Activated CD8-positive, alpha-beta memory T cell treated with anti-CD3 and anti-CD28 coated beads, Interleukin-2, amount 50 U/mL, for 4 hours (primary cell): ENCODE measurements around the gene GLCE.
"Not testable (repeated sequence)": the region's sequence is repeated elsewhere in the genome, so short reads cannot be mapped to it uniquely, and the experiment has no call there.

Experiments used
- DNase-seq: peaks from one replicate; pipeline ENCODE4 v3.0.0-alpha.2; 2020

GLCE gene

GRCh38 chr15:69138963-69139362 lies 21.5 kb upstream of the GLCE start:
- DNase-seq: no peak

DNA sequence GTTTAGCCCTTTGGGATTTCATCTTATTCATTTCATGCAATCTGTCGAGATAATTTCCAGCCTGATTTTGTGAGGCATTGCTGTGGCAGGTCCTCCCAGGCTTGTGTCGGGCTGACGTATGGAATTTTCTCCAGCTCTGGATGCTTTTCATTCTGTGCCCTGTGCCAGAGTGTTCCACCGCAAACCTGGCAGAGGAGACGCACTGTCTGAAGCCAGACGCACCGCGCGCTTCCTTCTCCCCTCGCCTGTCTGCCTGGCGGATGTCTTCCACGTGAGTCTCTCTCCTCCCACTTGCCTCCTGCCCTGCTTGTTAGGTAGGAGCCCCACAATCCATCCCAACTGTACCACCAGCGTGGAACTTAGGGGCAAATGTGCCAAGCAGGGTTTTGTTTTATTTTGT lies 20.1 kb upstream of the GLCE start:
- DNase-seq: no peak

- DNase-seq: no peak
These were observed 19.1 kb upstream of the GLCE start for GRCh38 chr15:69141286-69141701.

- no peak for DNase-seq
These were observed 18.6 kb upstream of the GLCE start for GRCh38 chr15:69141833-69142232.

GRCh38 chr15:69143756-69144436 lies 16.5 kb upstream of the GLCE start:
- DNase-seq: no peak

DNA sequence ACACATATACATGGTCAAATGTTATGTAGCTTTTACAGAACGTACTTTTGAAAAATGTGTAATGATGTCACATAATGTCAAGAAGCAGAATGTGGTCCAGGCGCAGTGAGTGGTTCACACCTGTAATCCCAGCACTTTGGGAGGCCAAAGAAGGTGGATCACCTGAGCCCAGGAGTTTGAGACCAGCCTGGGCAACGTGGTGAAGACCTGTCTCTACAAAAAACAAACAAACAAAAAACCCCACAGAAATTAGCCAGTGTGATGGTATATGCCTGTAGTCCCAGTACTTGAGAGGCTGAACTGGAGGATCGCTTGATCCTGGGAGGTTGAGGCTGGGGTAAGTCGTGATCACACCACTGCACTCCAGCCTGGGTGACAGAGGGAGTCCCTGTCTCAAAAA lies 15.9 kb upstream of the GLCE start:
- no peak for DNase-seq

- no peak for DNase-seq
These were observed 15.2 kb upstream of the GLCE start for GRCh38 chr15:69145149-69145693.

- DNase-seq: no peak
These were observed 14.5 kb upstream of the GLCE start for GRCh38 chr15:69145694-69146492.

DNA sequence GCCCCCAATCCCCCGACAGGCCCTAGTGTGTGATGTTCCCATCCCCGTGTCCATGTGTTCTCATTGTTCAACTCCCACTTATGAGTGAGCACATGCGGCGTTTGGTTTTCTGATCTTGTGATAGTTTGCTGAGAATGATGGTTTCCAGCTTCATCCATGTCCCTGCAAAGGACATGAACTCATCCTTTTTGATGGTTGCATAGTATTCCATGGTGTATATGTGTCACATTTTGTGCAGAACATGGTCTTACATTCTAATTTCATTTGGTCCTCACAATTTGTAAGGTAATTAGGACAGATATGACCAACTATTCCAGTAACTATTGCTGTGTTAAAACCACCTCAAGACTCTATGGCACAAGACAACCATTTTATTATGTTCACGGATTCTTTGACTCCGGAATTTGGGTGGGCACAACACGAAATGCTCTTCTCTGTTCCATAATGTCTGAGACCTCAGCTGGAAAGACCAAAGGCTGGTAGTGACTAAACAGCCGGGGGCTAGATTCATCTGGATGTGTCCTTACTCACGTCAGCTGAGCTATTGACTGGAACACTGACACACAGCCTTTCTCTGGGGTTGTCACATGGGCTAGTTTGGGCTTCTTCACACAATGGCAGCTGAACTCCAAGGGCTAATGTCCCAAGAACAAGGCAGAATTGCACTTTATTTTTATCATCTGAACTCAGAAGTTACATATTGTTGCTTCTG lies 13.6 kb upstream of the GLCE start:
- DNase-seq: no peak

DNA sequence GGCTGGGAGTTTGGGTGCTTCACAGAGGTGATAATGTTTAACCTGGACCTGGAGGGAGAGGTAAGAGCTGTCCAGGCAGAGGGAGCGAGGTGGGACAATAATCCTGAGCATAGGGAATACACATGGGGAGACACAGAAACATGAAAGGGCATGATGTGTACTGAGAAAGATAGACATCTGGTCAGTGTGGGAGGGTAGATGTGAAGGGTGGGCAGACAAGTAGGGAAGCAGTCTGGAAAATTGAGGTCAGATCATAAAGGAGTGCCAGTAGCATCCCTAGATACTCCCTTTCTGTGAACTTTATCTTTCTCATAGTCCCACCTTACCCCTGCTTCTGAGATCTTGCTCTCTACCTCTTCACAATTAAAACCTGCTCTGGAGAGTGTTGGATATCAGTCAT lies 12.0 kb upstream of the GLCE start:
- DNase-seq: no peak

DNA sequence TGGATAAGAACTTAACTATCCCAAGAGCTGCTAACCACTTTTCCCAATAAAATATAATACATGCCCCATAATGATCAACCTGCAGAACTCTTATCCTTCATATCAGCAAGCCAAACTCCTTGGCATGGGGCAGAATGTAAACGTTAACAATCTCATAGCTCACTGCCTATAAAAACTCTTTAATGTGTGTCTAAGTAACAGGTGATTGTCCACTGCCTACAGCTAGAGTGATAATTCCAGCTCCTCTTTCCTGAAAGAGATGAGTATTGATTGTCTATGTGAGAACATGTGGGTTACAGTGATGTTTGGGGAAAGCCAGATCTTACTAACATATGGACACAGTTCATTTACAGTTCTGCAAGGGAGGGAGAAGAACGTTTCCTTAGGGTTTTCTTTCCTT lies 11.3 kb upstream of the GLCE start:
- DNase-seq: no peak

GRCh38 chr15:69149803-69150202 lies 10.6 kb upstream of the GLCE start:
- no peak for DNase-seq

DNA sequence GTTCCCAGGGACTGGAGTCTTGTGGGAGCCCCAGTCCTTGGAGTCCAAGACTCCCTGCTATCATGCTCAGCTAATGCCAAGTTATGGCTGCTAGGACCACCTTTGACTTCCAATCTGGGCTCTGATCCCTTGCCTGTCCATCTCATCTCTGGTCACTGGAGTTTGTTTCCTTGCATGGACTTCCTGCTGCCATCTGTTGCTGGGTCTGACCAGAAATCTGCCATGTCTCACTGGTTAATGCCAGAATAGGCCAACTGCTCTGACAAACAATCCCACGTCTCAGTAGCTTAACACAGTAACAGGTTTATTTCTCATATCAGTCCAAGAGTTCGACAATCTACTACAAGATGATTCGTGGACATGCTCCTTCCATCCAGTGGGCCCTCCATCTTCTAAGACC lies 10.1 kb upstream of the GLCE start:
- DNase-seq: no peak

DNA sequence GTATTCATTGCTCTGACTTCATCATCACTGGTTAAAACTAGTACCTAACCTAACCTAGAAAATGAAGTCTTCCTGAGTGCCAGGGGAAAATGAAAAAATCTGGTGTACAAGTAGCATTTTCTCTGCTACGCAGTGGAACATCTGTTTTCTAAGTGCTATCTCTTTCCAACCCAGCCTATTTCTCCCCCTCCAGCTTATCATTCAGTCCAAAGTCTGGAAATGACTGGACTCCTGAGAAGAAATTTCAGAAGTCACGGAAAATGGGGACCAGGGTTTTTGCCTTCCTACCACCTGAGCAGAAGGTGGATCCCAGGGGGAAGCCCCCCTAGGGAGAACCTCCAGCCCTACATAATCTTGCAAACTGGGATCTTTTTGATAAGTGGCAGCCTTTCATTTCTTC lies 9.6 kb upstream of the GLCE start:
- no peak for DNase-seq

DNA sequence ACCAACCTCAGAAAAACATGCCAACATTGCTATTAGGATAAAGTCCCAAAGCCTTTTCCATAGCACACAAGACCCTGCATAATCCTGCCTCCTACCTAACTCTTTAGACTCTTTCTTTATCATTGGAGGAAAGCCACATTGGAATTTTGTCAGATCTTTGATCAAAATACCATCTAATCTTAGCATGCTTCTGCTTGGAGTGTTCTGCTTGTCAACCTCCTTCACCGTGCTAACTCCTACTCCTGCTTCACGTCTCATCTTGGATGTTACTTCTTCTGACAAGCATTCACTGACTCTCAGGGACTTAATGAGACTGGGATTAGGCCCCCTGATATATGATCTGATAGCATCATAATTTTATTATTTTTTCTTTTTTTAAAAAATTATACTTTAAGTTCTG lies 7.4 kb upstream of the GLCE start:
- DNase-seq: no peak

GRCh38 chr15:69153587-69153986 lies 6.8 kb upstream of the GLCE start:
- not testable (repeated sequence) for DNase-seq

DNA sequence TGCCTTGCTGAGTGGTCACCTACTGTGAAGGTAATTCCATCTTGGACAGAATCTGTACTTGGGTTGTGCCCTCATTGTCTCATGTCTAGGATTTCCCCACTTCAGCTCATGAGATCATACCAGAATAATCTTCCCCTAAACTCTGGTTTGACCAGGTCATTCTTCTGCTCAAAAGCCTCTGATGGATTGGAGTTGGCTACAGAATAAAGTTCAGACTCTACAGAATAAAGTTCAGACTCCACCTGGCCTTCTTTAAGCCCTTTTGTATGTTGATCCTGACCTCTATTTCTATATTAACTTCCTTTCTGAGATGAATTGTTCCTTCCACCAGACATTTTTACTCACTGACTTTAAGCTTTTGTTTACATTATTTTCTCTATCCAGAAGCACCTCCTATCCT lies 6.4 kb upstream of the GLCE start:
- no peak for DNase-seq

DNA sequence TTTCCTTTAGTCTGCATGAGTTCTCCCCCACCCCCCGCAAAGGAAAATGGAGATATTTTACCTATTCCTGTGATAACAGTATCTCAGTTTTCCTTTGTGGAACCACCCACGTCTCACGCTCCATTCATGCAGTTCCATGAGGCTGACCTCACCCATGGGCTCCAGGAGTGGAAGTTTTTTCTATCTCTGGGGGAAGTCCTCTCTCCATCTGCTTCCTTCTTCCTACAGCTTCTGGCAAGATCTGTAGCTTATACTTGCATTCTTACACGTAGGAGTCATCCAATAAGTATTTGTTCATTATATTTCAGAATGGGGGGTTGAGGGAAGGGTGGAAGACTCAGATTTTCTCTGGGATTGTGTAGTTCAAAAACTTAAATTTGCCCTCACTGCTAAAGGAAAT lies 5.8 kb upstream of the GLCE start:
- DNase-seq: no peak

DNA sequence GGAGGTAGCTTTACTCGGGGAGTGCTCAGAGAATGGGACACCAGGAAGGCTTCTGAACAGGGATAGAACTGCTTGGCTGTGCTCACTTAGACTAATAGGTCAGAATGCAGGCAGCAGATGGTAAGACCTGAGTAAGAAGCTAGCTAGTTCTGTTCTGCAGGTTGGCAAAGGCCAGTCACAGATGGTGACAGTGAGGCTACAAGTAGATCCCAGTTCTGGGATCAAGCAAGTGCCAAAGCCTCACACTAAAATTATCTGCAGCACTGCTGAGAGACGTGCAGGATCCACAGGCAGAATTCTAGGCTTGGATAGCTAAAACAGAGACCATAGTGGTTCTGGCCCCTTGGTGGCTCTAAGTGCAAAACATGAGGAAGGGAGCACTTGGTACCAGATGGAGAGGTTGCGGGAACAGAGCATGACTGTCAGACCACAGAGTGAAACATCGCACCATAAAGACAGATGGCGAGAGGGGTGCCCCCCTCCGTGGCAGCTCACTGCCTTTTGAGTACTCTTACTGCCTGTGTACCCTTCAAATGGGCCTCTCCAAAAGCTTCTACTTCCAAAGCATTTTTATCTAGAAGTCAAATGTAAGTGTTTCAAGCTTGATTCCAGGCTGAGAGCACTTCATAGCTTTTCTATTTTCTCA lies 3.6 kb upstream of the GLCE start:
- DNase-seq: no peak

DNA sequence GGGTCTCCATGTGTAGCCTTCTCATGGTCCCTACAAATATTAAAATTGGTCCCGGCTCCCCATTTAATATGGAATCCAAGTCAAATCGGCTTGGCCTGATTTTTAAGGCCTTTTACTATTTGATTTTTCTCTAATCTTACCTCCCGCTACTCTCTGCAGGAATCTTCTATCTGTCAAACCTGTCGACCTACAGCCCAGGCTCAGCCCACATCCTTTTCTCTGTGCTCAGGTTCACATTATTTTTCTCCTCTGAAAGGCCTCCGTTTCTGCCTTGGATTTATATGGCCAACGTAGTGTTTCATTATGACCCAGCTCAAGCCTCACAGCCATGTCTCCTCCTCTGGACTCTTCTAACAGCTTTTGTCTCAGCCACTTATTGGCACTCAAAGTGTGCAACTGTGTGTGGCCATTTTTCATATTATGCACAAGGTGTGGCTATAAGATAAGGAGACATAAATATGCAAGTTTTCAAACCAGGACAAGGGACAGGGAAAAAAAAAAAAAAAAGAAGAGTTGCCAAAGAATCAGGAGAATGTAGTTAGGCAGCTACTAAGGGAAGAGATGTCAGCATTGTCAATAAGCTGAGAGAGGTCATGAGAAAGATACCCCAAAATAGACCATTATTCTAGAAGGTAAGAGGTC lies 2.1 kb upstream of the GLCE start:
- no peak for DNase-seq

GRCh38 chr15:69158843-69159240 lies 1.6 kb upstream of the GLCE start:
- no peak for DNase-seq

DNA sequence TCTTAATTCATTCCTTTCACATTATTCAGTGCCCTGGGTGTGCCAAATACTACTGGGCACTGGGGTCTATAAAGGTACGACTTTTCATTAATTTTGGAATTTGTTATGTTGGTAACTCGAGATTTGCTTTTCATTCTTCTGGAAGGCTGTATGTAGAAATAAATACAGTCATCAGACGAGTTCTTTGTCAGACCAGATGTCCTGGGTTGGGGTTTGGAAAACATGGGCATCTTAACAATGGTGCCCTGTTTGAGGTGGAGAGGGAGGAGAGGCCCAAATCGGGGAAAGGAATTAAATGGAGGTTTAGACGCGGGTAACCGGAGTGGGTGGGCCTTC lies 662 bp upstream of the GLCE start:
- no peak for DNase-seq
